Measurements from ENCODE around the gene HABP4.

The HABP4 gene

DNA sequence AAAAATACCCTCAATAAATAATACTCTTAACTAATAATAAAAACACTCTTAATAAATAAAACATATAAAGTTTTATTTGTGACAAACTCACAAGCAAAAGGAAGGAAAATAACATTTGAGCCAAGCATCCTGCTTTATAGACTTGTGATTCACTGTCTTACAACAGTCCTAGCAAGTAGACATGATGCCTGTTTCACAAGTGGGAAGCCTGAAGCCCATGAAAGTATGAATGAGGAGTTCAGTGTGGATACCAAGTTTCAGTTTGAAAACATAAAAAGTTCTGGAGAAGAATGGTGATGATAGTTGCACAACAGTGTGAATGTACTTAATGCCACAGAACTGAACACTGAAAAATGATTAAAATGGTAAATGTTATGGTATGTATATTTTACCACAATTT is 10.9 kb downstream of the HABP4 start:
- no peaks in the 10 kb centered on the region for H3F3A ChIP-seq (ENCODE audit: control insufficient read depth, insufficient read depth)
- TF ChIP-seq CTCF (IDR thresholded peaks at IDR 0.05; ENCODE audit: low read depth, low read length, poor library complexity, severe bottlenecking) (no peak), EZH2phosphoT487 (IDR thresholded peaks at IDR 0.05; ENCODE audit: borderline replicate concordance, low read length) (no peak)
- no peaks in the 10 kb centered on the region for H3K9me3 ChIP-seq (ENCODE audit: control insufficient read depth, insufficient read depth, low read length)
- H4K20me1 ChIP-seq (ENCODE audit: control insufficient read depth, insufficient read depth, low read depth, low read length): no peaks in the 10 kb centered on the region
- H3K79me2 ChIP-seq (ENCODE audit: control insufficient read depth, low read length): no peaks in the 10 kb centered on the region
- H3K4me3 ChIP-seq (ENCODE audit: low read length): no peak overlapping the region
- no peak overlapping the region for H3K27ac ChIP-seq (ENCODE audit: low read depth, low read length)
- H3K36me3 ChIP-seq (ENCODE audit: control insufficient read depth, low read length): no peaks in the 10 kb centered on the region
- H3K9me2 ChIP-seq (replicated peaks; ENCODE audit: control insufficient read depth, low read length): no peaks in the 10 kb centered on the region
- no peaks in the 10 kb centered on the region for H3K27me3 ChIP-seq (ENCODE audit: control insufficient read depth, low read length)
- H3K4me1 ChIP-seq (ENCODE audit: control insufficient read depth, low read length): no peaks in the 10 kb centered on the region
- H3K4me2 ChIP-seq (ENCODE audit: low read length): no peak overlapping the region

DNA sequence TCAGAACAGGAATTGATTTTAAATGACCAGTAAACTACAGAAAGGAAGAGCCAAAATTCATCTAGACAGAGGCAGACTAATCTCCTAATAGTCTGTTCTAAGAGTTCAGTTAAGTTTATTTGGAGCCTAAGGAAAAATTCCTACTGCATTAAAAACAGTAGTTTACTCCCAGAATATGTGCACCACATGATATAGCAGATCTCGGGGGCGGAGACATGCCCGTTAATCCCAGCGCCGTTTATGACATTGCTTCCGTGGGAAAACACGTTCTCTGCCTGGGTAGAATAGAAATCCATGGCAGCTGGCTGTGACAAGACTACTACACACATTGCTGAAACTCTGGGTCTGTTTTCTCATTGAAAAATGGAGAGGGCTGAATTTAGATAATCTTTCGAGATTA is 11.4 kb downstream of the HABP4 start:
- Histone ChIP-seq H3K4me3 (ENCODE audit: low read length) (no peak overlapping the region), H3K36me3 (ENCODE audit: control insufficient read depth, low read length) (no peaks in the 10 kb centered on the region), H3K27me3 (ENCODE audit: control insufficient read depth, low read length) (no peaks in the 10 kb centered on the region), H4K20me1 (ENCODE audit: control insufficient read depth, insufficient read depth, low read depth, low read length) (no peaks in the 10 kb centered on the region), H3K27ac (ENCODE audit: low read depth, low read length) (no peak overlapping the region), H3K79me2 (ENCODE audit: control insufficient read depth, low read length) (no peaks in the 10 kb centered on the region), H3K9me2 (replicated peaks; ENCODE audit: control insufficient read depth, low read length) (no peaks in the 10 kb centered on the region), H3F3A (ENCODE audit: control insufficient read depth, insufficient read depth) (no peaks in the 10 kb centered on the region), H3K4me2 (ENCODE audit: low read length) (no peak overlapping the region), H3K9me3 (ENCODE audit: control insufficient read depth, insufficient read depth, low read length) (no peaks in the 10 kb centered on the region), H3K4me1 (ENCODE audit: control insufficient read depth, low read length) (no peaks in the 10 kb centered on the region)
- TF ChIP-seq CTCF (IDR thresholded peaks at IDR 0.05; ENCODE audit: low read depth, low read length, poor library complexity, severe bottlenecking) (no peak), EZH2phosphoT487 (IDR thresholded peaks at IDR 0.05; ENCODE audit: borderline replicate concordance, low read length) (no peak)

GRCh38 chr9:96462541-96462940 is 12.6 kb downstream of the HABP4 start:
- Histone ChIP-seq H3K79me2 (ENCODE audit: control insufficient read depth, low read length) (no peaks in the 10 kb centered on the region), H3K27ac (ENCODE audit: low read depth, low read length) (no peak overlapping the region), H3K36me3 (ENCODE audit: control insufficient read depth, low read length) (no peaks in the 10 kb centered on the region), H4K20me1 (ENCODE audit: control insufficient read depth, insufficient read depth, low read depth, low read length) (no peaks in the 10 kb centered on the region), H3F3A (ENCODE audit: control insufficient read depth, insufficient read depth) (no peaks in the 10 kb centered on the region), H3K4me1 (ENCODE audit: control insufficient read depth, low read length) (no peaks in the 10 kb centered on the region), H3K9me3 (ENCODE audit: control insufficient read depth, insufficient read depth, low read length) (no peaks in the 10 kb centered on the region), H3K4me3 (ENCODE audit: low read length) (no peak overlapping the region), H3K27me3 (ENCODE audit: control insufficient read depth, low read length) (no peaks in the 10 kb centered on the region), H3K4me2 (ENCODE audit: low read length) (no peak overlapping the region), H3K9me2 (replicated peaks; ENCODE audit: control insufficient read depth, low read length) (no peaks in the 10 kb centered on the region)
- no peak for TF ChIP-seq EZH2phosphoT487 (IDR thresholded peaks at IDR 0.05; ENCODE audit: borderline replicate concordance, low read length)
- TF ChIP-seq CTCF (IDR thresholded peaks at IDR 0.05; ENCODE audit: low read depth, low read length, poor library complexity, severe bottlenecking): no peak

- H3K4me3 ChIP-seq (ENCODE audit: low read length): no peak overlapping the region
- no peaks in the 10 kb centered on the region for H4K20me1 ChIP-seq (ENCODE audit: control insufficient read depth, insufficient read depth, low read depth, low read length)
- H3K9me3 ChIP-seq (ENCODE audit: control insufficient read depth, insufficient read depth, low read length): no peaks in the 10 kb centered on the region
- H3K9me2 ChIP-seq (replicated peaks; ENCODE audit: control insufficient read depth, low read length): no peaks in the 10 kb centered on the region
- H3F3A ChIP-seq (ENCODE audit: control insufficient read depth, insufficient read depth): no peaks in the 10 kb centered on the region
- H3K27me3 ChIP-seq (ENCODE audit: control insufficient read depth, low read length): no peaks in the 10 kb centered on the region
- H3K27ac ChIP-seq (ENCODE audit: low read depth, low read length): no peak overlapping the region
- H3K4me2 ChIP-seq (ENCODE audit: low read length): no peak overlapping the region
- H3K36me3 ChIP-seq (ENCODE audit: control insufficient read depth, low read length): no peaks in the 10 kb centered on the region
- H3K79me2 ChIP-seq (ENCODE audit: control insufficient read depth, low read length): no peaks in the 10 kb centered on the region
- TF ChIP-seq CTCF (IDR thresholded peaks at IDR 0.05; ENCODE audit: low read depth, low read length, poor library complexity, severe bottlenecking) (no peak), EZH2phosphoT487 (IDR thresholded peaks at IDR 0.05; ENCODE audit: borderline replicate concordance, low read length) (no peak)
- no peaks in the 10 kb centered on the region for H3K4me1 ChIP-seq (ENCODE audit: control insufficient read depth, low read length)
Measured at GRCh38 chr9:96464426-96464825, 14.5 kb downstream of the HABP4 start.
